Left renal cortex interstitium (tissue), 4 donors: ENCODE data around the gene CACNG5. TPM values are rescaled to one million over a fixed set of nuclear protein-coding genes. Genes with fewer than 3 reads are reported as not detected.
"Not testable (repeated sequence)": the region's sequence is repeated elsewhere in the genome, so short reads cannot be mapped to it uniquely, and the experiment has no call there.

Source experiments
- DNase-seq, 4 donors: peaks; one replicate each; pipeline ENCODE4 v3.0.0-alpha.2; 2013; ENCODE audit warnings: low read depth in 4 of 4, low spot score in 2 of 4, missing footprints in 1 of 4
- polyA plus RNA-seq, 4 donors: library from polyadenylated mRNA; unstranded; fragments of 120-200 nt; gene quantifications; one replicate each; pipeline ENCODE4 v1.2.1, GENCODE V29; 2013; ENCODE audit not compliant: insufficient read length in 4 of 4

Gene CACNG5
- polyA plus RNA-seq, 4 donors, result 1.8 to 5.3 (median 2.9) TPM

DNA sequence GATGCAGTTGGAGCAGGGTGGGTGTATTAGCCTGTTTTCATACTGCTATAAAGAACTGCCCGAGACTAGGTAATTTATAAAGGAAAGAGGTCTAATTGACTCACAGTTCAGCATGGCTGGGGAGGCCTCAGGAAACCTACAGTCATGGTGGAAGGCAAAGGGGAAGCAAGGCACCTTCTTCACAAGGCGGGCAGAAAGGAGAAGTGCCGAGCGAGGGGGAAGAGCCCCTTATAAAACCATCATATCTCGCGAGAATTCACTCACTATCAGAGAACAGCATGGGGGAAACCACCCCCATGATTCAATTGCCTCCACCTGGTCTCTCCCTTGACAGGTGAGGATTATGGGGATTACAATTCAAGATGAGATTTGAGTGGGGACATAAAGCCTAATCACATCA is 68.4 kb downstream of the CACNG5 start:
- DNase-seq, result not testable (repeated sequence)

DNA sequence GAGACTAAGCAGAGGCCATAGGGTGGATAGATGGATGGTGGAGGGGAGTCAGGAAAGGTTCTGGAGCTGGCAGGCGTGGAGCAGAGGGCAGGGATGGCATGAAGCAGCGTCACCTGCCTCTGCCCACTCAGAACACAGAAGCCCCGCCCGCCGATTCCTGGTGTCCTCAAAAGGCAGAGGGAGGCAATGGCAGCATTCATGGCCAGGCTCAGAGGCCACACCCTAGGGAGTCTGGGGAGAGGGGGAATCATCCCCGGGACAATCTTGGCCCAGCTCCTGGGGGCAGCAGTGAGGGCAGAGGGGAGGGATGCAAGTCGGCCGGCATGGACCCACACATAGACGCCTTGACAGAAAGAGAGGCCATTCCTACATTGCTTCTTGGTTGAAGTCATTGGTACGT is 68.9 kb downstream of the CACNG5 start:
- DNase-seq, result no peak

GRCh38 chr17:66904760-66905624 is 70.1 kb downstream of the CACNG5 start:
- peak in 1 of 4 donors; percentile 34 for DNase-seq

- DNase-seq, result peak in 2 of 4 donors; percentile 54 to 73
Measured at GRCh38 chr17:66906321-66907278, 71.7 kb downstream of the CACNG5 start.

DNA sequence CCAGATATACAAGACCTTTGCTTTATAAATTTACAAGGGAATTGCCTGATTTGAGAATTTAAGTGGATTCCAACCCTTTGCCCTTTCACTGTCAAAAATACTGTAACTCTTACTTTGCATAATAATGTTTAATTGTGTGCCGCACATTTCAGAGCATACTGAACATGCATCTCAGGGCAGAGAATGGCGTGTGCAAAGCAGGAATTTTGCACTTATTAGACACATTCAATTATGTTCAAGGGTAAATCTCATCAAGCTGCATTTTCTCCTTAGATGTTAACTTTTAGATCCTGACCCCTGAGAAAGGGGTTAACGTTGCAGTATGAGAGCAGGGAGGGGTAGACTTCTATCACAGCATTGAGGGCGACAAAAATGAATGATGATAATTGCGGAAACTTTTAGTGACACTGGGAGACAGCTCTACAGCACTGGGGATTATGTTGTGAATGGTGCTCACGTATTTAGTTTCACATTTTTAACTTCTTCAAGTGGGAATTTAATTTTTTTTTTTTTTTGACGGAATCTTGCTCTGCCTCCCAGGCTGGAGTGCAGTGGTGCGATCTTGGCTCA is 75.0 kb downstream of the CACNG5 start:
- no peak for DNase-seq

DNA sequence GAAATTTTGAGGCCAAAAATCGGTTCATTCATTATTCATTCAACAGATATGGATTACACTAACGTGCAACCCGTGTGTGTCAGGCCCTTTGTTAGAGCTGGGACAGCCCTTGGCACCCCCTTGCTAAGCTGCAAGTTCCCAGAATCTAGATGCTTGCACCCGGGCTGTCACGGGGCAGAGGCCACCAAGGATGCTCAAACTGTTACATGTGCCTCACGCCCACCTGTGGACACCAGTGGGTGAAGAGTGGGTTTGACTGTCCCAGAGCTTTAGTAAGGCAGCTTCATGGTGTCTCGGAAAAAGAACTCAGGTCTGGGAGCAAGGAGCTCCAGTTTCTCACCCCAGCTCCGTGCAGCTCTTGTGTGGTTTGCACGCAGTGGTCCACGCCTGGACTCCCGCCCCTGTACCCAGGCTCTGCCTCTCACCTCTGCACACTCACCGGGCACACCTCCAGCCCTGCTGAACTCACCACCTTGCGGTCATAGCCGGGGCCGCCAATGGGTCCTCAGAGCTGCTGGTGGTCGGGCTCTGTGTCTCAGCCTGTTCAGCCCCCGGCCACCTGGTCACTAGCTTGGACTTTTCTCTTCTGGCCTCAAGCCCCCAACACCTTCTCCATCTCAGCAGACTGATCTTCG is 75.9 kb downstream of the CACNG5 start:
- DNase-seq, result no peak

DNA sequence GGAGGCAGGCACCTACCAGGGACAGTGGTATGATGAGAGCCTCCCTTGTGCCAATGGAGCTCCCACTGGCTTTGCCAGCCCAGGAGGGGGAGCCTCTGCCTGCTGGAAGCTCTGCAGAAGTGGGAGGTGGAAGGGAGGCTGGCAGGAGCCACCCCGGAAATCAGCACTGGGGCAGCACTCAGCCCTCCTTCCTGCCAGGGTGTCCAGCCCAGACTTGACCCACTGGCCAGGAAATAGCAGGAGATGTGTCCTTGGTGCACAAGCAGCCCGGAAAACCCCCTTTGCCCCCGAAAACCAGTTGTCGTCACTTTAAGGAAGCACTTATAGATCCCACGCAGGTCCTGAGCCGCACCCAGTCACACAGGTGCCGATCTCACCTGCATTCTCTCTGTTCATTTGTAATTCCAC is 80.3 kb downstream of the CACNG5 start:
- no peak for DNase-seq

DNA sequence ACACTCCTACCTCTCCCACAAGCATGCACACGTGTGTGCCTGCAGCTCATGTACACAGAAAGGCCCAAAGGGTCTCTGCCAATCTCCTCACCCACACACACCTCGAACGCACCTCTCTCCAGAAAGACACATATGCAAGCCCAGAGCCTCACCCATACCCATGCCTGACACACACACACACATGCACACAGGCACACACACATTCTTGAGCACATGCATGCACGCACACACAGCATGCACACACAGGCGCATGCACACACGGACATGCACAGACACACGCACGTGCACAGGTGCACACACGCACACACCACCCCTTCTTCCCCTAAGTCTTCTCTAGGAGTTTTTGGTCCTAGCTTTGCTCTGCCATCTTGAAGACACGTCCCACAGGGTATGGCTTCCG is 80.9 kb downstream of the CACNG5 start:
- DNase-seq, result no peak

DNA sequence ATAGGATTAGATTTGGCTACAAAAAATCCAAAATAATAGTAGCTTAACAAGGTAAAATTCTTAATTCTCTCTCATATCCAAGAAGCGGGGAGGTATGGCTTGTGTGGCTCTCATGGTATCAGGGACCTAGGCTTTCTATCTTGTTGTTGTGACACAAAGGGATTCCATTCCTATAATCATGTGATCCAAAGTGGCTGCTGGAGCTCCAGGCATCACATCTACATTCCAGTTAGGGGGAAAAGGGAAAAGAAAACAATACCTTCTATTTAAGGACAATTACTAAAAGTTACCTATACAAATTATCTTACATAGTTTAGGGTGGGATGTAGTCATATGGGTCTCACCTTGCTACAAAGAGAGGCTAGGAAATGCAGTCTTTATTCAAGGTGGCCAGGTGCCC is 82.0 kb downstream of the CACNG5 start:
- no peak for DNase-seq

DNA sequence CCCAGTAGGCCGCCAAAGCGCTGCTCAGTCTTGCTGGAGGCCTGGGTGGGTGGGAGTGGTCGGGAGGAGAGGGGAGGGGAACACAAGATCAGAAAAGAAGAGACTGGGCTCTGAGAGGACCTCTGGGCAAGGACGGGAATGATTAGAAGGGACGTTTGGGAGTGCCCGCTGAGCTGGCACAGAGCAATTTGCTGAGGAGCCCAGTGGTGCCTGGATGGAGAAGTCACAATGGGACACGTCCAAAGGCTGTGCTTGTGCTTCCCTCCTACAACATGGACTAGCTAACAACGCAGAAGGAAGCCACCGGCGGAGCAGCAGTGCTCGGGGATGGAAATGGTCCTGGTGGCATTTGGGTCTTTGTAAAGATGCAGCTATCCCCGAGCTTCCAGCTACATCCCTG is 84.0 kb downstream of the CACNG5 start:
- no peak for DNase-seq

DNA sequence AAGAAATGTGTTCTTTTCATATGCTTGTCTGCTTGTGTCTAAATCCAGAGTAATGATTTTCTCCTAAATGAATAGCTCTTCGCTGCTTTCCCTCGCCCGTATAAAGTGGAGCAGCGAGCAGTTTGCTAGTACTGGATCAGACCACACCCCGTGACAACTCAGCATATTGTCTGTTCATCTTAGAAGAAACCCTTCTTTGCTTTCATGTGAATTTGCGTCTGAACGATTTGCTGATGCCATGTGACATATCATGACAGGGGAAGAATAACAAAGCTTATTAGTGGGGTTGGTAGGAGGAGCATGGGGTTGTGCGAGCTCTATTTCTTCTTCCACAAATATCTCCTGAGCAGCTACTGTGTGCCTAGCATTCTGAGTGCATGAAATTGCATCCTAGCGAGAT is 85.5 kb downstream of the CACNG5 start:
- DNase-seq, result no peak

DNA sequence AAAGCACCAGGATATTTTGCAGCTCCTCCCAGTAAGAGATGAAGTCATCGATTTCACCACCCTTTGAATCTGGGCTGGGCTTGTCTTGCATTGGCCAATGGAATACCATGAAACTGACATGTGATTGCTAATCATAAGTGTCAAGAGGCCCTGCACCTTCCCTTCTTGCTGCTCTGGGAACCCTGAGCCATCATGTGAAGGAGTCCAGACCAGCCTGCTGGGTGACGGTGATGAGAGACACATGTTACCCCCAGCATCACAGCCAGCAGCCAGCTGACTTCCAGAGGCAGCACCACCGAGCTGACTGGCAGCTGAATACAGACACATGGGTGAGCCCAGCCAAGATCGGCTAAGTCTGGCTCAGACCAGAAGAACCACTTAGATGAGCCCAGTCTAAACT is 86.0 kb downstream of the CACNG5 start:
- no peak for DNase-seq

GRCh38 chr17:66923886-66924285 is 89.0 kb downstream of the CACNG5 start:
- no peak for DNase-seq

DNA sequence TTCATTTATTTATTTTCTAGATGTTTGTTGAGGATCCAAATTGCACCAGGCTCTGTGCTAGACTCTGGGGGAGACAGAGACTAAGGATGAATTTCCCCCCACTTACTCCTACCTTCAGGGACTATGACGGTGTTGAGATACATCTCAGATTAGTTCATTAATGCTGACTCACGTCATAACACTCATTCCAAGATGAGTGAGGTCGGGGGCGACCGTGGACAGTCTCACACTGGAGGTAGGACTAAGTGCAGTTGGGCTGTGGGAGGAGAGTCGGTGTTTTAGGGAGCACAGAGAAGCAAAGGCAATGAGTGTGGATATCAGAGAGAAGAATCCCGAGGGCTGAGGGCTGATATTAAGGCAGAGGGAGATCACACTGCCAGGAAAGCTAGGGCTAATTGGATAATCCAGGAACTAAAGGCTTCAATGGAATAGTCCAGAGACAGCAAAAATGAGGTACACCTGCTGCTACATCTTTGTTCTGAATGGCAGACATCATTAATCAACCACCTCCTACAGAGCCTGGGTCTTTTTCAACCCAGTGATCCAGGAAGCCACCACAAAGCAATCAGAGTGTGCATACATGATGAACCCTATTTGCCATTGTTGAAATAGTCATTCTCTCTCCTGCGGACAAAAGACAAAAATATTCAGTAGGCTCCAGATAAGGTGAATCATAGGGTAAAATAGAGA is 91.0 kb downstream of the CACNG5 start:
- DNase-seq, result no peak

- DNase-seq, result no peak
Measured at GRCh38 chr17:66928949-66929348, 94.0 kb downstream of the CACNG5 start.

DNA sequence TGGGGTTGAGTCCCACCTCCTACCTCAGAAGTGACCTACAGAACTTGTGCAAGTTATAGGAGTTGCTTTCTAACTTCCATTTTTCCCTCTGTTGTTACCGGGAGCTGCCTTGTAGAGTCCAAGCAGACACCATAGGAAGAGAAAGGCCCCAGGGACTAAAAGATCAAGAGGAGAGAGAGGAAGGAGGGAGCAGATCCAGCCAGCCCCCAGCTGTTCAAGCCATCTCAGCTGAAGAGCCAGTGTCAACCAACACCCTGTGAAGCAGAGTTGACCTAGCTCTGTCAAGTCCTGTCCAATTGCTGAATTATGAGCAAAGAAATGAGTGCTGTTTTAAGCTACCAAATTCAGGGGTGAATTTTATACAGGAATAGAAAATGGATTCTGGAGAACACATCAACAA is 94.7 kb downstream of the CACNG5 start:
- DNase-seq, result no peak

- DNase-seq, result no peak
Measured at GRCh38 chr17:66930933-66931332, 96.0 kb downstream of the CACNG5 start.

DNA sequence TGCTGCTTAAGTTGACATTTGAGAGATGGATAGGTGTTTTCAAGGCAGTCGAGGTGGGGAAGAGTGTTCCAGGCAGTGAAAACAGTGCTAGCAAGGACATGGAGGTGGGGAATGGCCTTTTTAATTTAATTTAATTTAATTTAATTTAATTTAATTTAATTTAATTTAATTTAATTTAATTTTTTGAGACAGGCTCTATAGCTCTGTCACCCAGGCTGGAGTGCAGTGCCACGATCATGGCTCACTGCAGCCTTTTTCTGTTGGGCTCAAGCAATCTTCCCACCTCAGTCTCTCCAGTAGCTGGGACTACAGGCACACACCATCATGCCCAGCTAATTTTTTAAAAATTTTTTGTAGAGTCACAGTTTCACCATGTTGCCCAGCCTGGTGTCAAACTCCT is 97.4 kb downstream of the CACNG5 start:
- no peak for DNase-seq

DNA sequence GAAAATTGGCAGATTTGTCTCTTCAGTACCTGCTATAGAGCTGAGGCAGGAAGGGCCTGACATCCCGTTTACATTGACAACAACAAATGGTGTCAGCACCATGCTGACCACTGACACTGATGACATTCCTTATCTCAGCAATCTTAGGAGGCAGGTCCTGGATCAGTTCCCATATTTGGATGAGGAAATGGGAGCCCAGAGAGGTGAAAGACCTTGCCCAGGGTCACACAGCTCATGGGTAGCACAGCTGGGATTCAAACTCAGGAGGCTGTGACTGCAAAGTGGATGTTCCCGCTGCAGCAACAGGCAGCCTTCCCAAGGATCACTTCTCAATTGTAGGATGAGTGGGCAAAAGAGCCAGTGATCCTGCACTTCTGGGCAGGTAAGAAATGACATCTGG is 99.1 kb downstream of the CACNG5 start:
- no peak for DNase-seq
